AG08396 (cell line): ENCODE data around the gene CLDN7.
A peak's percentile ranks its signal among the peaks of the same experiment; 100 is the strongest.

Experiments
- DNase-seq: peaks from one replicate; pipeline ENCODE4 v3.0.0; 2012; ENCODE audit warnings: low spot score, mixed read lengths

CLDN7 gene

DNA sequence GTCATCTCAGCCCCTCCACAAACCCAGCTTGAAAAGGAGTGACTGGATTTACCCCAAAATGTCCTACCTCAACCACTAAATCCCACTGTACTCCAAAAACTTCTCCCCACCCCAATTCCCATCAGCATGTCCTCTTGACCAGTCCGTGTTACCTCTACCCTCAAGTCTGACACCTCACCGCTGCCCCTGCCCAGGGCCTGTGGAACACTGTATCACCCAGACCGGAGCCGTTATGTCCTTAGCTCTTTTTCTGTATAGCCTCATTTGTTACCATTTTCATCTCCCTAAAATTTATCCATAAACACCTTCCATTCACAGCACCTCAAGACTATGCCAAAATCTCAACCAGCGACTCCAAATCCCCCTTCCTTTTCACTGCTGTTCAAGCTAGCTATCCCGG is 25.5 kb downstream of the CLDN7 start:
- DNase-seq, result no peak

DNA sequence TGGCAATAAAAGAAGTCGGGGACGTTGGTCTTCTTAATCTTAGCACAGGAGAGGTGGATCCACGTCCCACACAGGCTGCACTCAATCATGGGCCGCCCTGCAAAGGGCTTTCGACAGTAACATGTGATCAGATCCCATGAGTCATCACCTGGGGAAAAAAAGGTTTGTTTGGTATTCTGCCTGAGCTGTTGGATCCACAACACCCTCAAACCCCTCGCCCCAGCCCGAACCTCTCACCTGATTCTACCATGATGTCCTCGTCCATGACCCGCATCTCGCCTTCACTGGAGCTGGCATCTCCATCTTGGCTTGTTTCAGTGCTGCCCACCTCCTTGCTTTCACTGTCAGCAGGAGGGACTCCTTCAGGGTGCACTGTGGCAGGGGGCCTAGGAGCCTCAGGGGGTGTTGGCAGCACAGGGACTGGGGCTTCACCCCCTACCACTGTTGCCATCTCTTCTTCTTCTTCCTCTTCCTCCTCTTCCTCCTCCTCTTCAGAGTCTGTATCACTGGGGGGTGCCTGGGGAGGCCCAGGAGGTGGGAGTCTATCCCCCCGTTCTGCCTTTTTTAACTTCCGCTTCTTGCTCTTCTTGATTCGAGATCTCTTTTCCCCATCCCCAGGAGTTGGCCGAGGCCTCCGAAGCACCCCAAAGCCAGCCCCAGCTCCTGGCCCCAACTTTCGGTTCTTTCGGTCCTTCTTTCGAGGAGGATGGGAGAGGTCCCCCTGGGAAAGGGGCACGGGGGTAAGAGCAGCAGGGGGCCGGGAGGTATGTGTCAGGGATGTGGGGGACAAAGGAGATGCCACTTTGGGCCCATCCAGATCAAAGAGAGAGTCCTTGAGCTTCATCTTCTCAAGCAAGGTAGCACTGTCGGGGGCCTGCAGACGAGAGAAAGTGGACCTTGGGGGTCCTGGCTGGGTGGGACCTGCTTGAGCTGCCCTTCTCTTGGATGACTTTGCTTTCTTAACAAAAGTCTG is 26.3 kb downstream of the CLDN7 start:
- no peak for DNase-seq

DNA sequence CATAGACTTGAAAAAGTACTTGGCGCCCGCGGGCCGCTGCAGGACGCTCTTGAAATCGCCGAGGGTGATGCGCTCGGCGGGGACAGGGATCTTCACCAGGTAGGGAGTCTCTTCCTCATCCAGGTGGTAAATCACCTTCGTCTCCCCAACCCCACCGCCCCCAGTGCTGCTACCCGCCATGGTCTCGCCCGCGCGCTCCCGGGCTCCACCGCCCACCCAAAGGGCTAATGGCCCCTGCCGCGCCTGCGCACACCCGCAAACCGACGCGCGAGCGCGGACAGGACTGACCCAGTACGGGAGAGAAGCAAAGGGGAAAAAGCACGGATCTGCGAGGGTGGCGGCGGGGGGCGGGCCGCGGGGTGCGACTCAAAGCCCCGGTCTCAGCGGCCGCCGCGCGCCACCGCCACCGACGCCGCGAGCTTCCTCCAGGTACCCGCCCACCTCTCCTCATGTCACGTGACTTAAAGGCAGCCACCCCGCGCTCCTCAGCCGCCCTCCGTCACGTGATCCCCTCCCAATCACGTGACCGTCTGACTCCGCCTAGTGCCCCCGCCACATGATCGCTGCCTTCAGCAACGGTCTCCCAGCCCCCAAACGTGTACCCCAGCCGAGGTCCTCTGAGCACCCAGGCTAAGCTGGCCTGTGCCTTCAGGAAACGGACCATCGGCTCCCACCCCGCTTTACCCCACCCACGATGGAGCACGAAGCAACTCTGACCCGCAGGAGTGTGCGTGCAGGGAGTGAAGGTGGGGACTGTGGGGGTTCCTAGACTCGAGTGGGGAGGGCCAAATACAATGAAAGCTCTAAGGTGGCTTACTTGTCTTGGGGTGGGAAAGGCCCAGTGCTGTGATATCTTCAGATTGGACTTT is 28.0 kb downstream of the CLDN7 start, which contains the start of gene DVL2:
DVL2 (minus strand) TSS at position 435 of the 869 bp plus-strand sequence; CDS start at position 180, 255 bp downstream.
- peak; percentile 96 for DNase-seq

DNA sequence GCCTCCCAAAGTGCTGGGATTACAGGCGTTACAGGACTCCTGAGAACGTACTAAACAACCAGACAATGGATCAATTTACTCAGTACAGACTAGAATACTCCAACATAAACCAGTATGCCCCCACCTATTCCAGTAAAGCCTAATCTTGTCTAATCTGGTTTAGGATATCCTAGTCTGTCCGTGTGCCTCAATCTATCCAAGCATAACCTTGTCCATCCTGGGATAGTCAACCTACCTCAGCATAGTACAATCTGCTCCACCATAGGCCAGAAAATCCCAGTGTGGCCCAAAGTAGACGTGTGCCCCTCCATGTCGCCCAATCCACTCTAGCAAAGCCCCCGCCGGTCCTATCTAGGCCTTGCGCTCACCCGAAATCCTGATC is 28.6 kb downstream of the CLDN7 start:
- DNase-seq, result no peak

DNA sequence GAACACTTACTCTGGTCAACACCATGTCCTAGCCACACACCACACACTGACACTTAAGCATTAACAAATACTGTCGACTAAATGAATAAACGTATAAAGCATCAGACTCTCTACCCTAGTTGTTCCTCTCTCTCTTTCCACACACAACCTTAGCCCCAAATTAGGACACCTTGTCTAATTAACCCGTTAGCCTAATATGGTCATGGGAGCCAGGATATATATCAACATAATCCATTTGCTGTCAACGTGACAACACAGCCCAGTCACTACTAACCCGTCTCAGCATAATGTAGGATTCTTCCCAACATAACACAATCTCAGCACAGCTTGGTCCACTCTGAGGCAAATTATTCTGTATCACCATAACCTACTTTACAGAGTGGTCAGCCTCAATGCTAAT is 30.2 kb downstream of the CLDN7 start:
- no peak for DNase-seq

DNA sequence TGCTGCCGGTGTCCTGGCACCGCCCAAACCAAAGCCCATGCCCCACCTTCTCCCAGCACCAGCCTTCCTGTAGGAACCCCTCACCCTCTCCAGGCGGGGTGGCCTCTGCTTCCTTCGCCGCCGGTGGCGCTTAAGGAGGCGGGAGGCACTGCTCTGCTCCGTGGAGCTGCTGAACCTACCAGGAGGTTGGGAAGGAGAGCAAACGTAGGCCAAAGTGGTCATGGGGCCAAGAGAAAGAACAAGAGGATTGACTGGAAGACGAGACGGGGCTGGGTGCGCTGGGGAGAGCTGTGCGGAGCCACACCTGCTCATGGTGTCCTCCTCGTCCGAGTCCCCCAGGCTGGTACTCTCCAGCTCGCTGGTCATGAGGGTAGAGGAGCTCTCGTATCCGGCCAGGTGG is 32.8 kb downstream of the CLDN7 start:
- DNase-seq, result no peak

DNA sequence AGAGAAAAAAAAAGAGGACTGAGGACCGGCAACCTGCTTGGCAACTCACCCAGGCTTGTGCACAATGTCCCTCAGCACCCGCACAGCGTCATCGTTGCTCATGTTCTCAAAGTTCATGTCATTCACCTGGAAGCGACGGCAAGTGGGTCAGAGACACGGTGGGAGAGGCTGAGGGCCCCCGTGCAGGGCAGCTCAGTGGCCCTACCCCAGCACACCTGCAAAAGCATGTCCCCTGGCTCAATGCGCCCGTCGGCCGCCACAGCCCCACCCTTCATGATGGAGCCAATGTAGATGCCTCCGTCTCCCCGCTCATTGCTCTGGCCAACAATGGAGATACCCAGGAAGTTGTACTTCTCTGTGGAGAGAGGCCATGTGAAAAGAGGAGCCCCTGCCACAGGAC is 33.4 kb downstream of the CLDN7 start:
- no peak for DNase-seq

DNA sequence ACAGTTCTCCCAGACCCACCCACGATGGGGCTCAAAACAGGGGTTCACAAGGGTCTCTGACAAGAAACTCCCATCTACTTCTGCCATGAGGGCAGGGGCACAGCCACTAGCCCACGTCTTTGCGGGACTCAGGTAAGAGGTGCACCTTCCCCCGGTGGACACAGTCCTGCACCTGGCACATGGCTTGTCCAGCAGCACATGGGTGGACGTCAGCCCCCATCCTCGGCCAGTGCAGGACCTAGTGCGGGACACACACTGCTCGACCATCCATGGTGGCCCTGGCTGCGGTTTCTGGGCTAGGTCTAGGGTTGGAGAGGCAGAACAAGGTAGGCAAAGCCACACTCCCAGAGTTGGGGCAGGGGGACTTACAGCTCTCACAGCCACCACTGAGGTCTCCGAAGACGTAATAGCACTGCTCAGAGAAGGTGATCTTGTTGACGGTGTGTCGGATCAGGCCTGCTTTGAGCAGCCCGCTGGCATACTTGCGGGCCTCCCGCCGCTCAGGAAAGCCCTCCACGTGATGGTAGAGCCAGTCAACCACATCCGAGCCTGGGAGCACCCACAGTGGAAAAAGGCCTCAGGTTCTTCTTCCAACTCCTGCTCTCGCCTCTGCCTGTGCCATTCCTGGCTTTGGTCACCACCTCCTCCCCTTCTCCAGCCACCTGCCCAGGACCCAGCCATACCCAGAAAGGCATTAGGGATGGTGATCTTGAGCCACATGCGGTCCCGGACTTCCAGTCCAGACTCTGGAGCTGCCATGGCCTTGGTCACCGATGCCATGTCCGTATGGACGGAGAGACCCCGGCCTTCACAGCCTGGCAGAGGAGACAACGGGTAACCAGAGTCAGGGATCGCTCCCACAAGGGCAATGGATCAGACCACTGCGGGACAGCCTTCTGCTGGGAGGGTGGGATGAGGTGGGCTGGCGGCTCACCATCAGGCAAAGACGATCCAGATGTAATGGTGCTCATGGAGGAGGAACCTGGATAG is 35.3 kb downstream of the CLDN7 start:
- DNase-seq, result no peak

DNA sequence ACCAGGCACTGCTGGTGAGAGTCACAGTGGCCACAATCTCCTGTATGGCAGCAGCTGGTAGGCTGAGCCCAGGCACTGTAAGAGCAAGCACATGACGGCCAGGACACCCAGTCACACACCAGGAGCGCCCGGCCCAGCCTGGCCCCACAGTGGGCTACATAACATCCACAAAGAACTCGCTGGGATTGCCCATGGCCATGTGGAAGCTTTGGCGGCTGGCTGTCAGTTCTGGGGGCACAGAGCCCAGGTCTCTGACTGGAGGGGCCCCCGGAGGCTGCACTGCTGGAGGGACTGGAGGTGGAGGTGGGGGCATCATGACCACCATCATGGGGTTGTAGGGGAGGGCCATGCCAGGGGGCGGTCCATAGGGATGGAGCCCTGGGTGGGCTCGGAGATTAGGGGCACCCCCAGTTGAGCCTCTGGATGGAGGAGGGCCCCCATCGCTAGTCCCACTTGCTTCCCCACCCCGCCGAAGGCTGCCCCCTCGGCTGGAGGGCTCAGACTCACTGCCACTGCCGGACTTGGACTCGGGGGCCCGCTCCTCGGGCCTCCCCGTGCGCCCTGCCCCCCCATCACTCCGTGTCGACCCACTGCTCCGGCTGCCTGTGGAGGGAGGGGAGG is 36.5 kb downstream of the CLDN7 start:
- no peak for DNase-seq

DNA sequence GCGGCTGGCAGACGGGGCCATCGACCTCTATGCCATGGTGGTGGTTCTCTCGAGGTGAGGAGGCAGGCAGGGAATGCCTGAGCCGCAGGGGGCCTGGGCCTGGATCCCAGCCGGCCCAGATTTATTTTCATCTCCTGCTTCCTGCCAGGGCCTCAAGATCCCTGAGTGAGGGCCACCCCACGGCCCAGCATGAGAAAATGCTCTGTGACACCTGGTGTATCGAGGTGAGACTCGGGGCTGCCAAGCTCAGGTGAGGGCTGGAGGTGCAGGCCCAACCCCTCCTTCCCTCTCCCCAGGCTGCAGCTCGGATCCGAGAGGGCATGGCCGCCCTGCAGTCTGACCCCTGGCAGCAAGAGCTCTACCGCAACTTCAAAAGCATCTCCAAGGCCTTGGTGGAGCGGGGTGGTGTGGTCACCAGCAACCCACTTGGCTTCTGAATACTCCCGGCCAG is 37.6 kb downstream of the CLDN7 start:
- no peak for DNase-seq

DNA sequence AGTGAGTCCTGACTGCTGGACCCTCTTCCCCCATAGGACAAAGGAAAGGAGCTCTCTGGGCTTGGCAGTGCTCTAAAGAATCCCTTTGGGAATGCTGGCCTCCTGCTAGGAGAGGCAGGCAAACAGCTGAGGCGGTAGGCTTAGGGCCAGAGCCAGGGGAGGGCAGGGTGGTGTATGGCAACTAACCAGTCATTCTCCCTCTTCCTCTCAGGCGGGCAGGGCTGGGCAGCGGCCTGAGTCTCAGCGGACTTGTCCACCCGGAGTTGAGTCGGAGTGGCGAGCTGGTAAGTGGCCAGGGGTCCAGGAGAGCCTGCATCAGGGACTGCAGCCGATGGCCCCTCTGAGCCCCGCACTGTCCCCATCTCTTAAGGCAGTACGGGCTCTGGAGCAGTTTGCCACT is 38.2 kb downstream of the CLDN7 start:
- DNase-seq, result no peak

DNA sequence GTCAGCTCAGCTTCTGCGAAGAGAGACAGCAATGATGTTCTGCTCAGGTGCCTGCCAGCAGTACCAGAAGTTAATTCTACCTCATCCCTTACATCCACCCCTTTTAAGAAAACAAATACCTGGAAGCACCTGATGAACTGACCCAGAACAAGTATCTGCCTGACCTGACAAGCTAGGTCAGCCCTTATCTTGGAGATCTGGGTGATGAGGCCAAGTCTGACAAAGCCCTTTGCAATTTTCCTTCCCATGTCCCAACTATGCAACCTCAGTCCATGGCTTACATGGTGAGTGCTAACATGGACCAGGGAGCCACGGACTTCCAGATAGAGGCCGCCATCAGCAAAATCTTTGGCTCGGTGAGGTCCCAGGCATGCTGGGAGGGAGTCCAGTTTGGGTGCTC is 38.9 kb downstream of the CLDN7 start:
- no peak for DNase-seq

DNA sequence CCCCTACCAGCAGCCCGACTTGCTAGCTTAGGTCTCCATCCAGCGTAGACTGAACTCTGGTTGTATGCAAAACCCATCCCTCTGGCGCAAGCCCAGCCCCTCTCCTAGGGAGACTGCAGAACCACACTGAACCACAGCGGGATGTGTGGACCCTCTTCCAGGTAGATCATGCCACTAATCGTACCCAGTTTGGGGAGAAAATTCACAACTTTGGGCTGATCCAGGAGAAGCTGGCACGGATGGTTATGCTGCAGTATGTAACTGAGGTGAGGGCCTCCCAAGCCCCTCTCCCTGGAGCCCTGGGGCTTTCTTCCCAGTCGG is 39.3 kb downstream of the CLDN7 start:
- DNase-seq, result no peak

DNA sequence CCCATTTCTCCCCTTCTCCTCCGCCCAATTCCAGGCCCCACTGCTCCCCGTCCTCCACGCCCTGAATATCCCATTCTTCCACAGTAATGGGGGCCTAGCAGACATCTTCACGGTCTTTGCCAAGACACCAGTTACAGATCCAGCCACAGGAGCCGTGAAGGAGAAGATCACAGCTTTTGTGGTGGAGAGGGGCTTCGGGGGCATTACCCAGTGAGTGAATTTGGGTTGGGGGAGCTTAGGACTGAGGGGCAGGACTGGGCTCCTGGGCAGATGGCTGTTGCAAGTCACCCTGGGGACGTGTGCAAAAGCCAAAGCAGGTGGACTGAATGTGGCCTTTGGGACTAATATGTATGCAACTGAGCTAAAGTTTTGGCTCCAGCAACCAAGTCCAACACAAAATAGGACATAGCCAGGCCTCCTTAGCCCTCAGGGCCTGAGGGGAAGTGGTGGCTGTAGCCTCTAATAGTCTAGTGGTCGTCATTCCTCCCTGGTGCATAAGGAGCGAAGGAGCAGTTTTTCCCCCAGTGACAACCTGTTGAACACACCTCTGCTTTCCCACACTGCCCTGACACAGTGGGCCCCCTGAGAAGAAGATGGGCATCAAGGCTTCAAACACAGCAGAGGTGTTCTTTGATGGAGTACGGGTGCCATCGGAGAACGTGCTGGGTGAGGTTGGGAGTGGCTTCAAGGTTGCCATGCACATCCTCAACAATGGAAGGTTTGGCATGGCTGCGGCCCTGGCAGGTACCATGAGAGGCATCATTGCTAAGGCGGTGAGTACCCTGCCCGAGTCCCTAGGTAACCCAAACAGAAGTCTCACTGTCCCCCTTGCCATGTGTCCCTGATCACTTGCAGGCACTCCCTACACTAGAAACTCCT is 39.9 kb downstream of the CLDN7 start:
- no peak for DNase-seq

DNA sequence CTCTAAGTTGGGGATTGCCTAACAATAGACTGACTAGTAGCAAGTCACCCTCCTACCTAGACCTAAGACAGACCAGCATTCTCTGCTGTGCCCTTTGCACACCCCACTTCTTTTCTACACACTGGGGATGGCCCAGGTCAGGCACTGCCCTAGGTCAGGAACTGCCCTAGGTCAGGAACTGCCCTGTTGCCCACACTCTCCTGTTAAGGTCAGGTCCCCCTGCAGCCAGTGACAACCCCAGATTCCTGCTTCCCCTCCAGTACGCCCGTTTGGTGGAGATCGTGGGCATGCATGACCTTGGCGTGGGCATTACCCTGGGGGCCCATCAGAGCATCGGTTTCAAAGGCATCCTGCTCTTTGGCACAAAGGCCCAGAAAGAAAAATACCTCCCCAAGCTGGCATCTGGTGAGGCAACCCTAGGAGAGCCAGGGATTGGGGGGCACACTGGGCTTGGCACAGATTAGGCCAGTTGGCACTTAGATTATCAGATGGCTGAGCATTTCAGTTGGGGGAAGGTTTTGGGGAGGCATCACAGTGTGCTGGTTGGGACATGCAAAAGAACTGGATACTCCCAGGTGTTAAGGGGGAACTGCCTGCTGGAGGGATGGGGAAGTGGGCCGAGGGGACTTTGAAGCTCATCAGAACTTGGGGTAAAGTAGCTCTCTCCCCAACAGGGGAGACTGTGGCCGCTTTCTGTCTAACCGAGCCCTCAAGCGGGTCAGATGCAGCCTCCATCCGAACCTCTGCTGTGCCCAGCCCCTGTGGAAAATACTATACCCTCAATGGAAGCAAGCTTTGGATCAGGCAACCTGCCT is 40.8 kb downstream of the CLDN7 start:
- no peak for DNase-seq

DNA sequence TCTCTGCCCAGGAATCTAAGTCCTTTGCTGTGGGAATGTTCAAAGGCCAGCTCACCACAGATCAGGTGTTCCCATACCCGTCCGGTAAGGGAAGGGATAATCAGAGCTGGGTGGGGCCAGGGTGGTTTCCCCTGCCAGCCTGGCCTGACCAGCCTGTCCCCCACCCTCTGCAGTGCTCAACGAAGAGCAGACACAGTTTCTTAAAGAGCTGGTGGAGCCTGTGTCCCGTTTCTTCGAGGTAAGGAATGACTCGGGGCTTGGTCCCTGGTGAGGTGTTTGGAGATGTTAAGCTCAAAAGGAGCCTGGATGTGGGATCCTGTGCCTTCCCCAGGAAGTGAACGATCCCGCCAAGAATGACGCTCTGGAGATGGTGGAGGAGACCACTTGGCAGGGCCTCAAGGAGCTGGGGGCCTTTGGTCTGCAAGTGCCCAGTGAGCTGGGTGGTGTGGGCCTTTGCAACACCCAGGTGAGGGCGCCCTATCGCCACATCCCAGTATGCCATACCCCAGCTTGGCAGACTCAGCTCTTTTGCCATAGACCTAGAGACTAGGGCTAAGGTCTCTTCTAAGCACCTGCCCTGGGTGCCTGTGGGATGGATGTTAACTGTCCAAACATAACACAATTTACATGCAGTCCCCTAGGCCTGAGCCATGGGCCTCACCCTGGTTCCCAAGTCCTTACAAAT is 41.5 kb downstream of the CLDN7 start:
- peak; percentile 64 for DNase-seq

DNA sequence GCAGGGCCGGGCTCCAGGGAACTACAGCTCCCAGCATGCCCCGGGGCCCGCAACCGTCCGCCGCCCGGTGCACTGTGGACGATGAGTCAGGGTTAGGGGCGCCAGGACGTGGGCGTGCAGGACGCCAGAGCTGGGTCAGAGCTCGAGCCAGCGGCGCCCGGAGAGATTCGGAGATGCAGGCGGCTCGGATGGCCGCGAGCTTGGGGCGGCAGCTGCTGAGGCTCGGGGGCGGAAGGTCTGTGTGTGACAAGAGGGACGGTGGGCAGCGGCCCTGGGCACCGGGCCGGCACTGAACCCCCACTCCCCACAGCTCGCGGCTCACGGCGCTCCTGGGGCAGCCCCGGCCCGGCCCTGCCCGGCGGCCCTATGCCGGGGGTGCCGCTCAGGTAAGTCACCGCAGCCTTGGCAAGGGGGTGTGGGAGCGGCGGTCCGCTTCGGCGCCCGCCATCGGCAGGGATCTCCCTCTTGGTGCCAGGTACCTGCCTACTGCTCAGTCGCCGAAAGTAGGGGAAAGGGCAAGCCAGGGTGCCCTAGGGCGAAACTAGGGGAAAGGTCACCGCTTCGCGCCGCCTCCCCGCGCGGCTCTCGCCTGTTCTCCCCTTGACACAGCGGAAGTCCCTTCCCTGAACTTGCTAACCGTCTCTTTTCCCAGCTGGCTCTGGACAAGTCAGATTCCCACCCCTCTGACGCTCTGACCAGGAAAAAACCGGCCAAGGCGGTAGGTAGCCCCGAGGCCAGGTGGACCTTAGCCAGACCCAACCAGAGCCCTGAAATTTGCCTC is 42.3 kb downstream of the CLDN7 start, which contains the start of the genes ACADVL and DLG4:
ACADVL (plus strand) TSS at position 127 of the 781 bp plus-strand sequence; CDS start at position 174, 47 bp downstream.
DLG4 (minus strand) TSS at position 25 of the 781 bp plus-strand sequence.
- DNase-seq, result peak; percentile 95
